Esophagus (tissue), 2 donors: ENCODE measurements around the gene TACC2. TPM values are rescaled to one million over a fixed set of nuclear protein-coding genes. Genes with fewer than 3 reads are reported as not detected.

Source experiments
- H3K27ac ChIP-seq, 2 donors: one replicate each; pipeline ENCODE4 v1.5.1; 2013; ENCODE audit warnings: low read depth in 2 of 2, mild to moderate bottlenecking in 2 of 2, inconsistent platforms in 1 of 2, low read length in 1 of 2, moderate library complexity in 1 of 2
- H3K27me3 ChIP-seq, 2 donors: one replicate each; pipeline ENCODE4 v1.6.1; 2013; ENCODE audit warnings: low read length in 2 of 2, control low read depth in 1 of 2, mild to moderate bottlenecking in 1 of 2; ENCODE audit not compliant: insufficient read depth in 2 of 2, control insufficient read depth in 1 of 2
- H3K36me3 ChIP-seq, 2 donors: one replicate each; pipeline ENCODE4 v1.6.1; 2013; ENCODE audit warnings: low read length in 1 of 2; ENCODE audit not compliant: control insufficient read depth in 2 of 2, insufficient read depth in 2 of 2
- H3K4me1 ChIP-seq, 2 donors: one replicate each; pipeline ENCODE4 v1.6.1; 2013; ENCODE audit warnings: low read length in 1 of 2; ENCODE audit not compliant: control insufficient read depth in 2 of 2, insufficient read depth in 2 of 2
- H3K4me3 ChIP-seq, 2 donors: one replicate each; pipeline ENCODE4 v1.5.1; 2013; ENCODE audit warnings: low read length in 2 of 2, mild to moderate bottlenecking in 2 of 2, low read depth in 1 of 2, moderate library complexity in 1 of 2
- H3K9me3 ChIP-seq, 2 donors: one replicate each; pipeline ENCODE4 v1.6.1; 2013; ENCODE audit warnings: mild to moderate bottlenecking in 2 of 2, low read depth in 1 of 2, low read length in 1 of 2, moderate library complexity in 1 of 2; ENCODE audit not compliant: control insufficient read depth in 2 of 2, insufficient read depth in 1 of 2
- WGBS, 2 donors: extraction: QIAGEN DNeasy Blood & Tissue Kit; methylation state at CpG; one replicate each; pipeline ENCODE4 v1.1.7; 2013; 5-methylcytosine and 5-hydroxymethylcytosine counted together
- polyA plus RNA-seq, 2 donors: library from polyadenylated mRNA; stranded (reverse); fragments of 200-250 nt; gene quantifications; one replicate each; pipeline ENCODE4 v1.2.3, GENCODE V29; 2013
- donor health status: healthy with polysubstance abuse.
- donor health status: Bipolar disorder and iron deficiency.

TACC2 gene
- polyA plus RNA-seq, 2 donors = 47.8 to 51.8 TPM

DNA sequence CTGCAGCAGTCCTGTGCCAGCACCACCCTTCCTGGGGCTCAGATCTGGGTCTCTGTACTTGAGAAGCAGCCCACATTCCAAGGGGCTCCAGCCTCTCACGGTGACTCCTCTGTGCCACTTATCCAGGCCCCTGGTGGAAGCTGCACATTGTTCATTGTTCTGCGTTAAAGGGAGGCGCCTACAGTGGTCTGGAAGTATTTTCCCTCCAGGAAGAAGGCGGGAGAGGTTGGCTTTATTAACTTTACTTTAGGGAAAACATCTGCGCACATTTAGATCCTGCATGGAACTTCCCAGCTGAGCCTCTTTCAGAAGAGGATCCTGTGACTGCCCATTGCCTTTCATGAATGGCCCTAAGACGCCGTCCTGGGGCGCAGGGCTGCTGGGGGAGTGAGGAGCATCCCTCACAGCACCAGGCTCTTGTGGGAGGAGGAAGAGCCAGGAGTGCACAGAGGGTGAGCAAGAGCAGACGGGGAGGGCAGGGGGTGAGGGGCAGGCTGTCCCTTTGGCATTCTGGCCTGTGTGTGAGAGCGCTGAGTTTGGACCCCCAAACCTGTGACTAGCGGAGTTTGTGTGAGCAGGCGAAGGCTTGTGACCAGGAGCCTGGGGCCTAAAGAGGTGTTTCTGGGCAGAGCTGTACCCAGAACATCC, 183.5 kb downstream of the TACC2 start:
- Histone ChIP-seq H3K27ac (peak overlapping the region in 1 of 2 donors; percentile 44), H3K9me3 (no peaks in the 10 kb centered on the region), H3K27me3 (no peaks in the 10 kb centered on the region), H3K36me3 (no peaks in the 10 kb centered on the region), H3K4me1 (peaks cover 11 to 13% of the 10 kb centered on the region in 2 donors), H3K4me3 (no peak overlapping the region)
- 69 to 75% methylated on average over 12 of the region's 12 CpGs for WGBS, 2 donors

- Histone ChIP-seq H3K9me3 (no peaks in the 10 kb centered on the region), H3K27me3 (no peaks in the 10 kb centered on the region), H3K4me1 (peaks cover 11 to 13% of the 10 kb centered on the region in 2 donors), H3K4me3 (no peak overlapping the region), H3K27ac (no peak overlapping the region), H3K36me3 (no peaks in the 10 kb centered on the region)
- WGBS, 2 donors = 50 to 57% methylated on average over 7 of the region's 7 CpGs
These were observed 184.4 kb downstream of the TACC2 start for GRCh38 chr10:122173337-122173736.

DNA sequence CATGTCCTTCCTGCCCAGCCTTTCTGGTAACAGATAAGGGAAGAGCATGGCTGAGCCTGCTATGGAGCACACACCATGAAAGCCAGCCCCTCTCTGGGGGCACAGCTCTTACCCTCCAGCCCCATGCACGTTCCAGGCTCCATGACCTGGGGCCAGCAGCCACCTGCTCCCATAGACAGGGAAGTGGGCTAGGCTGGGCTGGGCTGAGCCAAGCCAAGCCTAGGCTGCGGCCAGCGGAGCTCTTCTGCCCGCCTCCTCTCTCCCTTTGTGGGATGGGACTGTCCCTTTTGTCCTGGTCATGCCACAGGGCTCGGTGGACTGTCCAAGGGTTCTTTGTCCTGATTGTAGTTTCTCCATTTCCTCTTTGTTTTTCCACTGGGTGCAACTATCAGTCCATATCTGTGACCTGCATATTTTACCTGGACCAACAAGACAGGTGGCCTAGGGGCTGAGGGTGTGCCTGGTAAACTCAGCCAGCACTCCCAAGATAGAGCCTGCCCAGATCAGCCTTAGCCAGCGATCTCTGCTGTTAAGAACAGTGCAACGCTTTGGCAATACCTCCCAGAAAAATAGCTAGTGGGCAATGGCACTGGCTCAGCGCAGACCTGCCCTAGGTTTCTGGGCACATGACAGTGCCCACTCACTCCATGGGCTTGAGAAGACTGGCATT, 184.9 kb downstream of the TACC2 start:
- H3K4me3 ChIP-seq = no peak overlapping the region
- WGBS, 2 donors = 54 to 75% methylated on average over 8 of the region's 8 CpGs
- H3K9me3 ChIP-seq = no peaks in the 10 kb centered on the region
- H3K27me3 ChIP-seq = no peaks in the 10 kb centered on the region
- no peaks in the 10 kb centered on the region for H3K36me3 ChIP-seq
- H3K4me1 ChIP-seq = peaks cover 11 to 13% of the 10 kb centered on the region in 2 donors
- no peak overlapping the region for H3K27ac ChIP-seq

DNA sequence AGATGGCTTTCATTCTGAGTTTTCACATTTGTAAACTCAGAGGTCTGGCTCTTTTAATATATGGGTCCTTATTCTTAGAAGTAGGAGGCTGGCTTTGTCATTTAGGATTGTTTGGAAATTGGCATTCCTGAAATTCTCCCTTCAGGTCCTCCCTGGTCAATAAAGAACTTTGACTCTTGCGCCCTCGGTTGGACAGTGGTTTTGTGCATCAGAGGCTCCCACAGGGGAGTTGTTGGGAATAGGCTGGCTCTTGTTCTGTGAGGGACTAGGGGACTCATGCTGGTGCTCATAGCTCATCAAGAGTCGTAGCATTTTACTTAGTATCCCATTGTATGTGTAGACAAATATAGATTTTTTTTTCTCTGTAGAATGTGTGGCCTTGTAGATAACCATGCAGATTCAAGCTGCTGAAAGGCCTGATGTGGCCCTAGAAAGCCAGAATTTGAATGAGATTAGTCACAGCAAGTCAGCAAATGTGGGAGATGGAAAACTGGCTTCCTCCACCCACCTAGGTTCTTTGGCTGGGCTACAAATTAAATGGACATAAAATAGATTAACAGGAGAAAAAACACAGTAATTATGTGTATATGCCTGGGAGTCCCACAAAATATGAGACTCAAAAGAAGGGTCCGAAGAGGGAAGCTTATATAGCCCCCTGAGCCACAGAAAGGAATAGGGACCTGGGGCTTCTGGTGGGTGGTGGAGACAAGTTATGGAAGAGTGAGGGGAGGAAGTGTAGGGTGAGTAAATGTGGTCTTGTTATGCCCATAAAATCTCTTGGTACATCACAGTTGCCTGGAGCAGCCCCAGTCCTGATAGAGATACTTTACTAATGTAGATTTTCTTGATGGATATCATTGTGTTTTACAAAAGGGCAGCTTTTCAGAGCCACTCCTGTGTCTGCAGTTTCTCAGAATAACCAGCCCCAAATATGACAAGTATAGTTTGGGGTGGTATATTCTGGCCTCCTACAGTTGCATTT, 187.6 kb downstream of the TACC2 start:
- H3K9me3 ChIP-seq = no peaks in the 10 kb centered on the region
- H3K27me3 ChIP-seq = no peaks in the 10 kb centered on the region
- 81 to 88% methylated on average over 4 of the region's 4 CpGs for WGBS, 2 donors
- no peak overlapping the region for H3K4me3 ChIP-seq
- peaks cover 11 to 13% of the 10 kb centered on the region in 2 donors for H3K4me1 ChIP-seq
- H3K27ac ChIP-seq = no peak overlapping the region
- no peaks in the 10 kb centered on the region for H3K36me3 ChIP-seq

- H3K36me3 ChIP-seq = no peaks in the 10 kb centered on the region
- H3K27ac ChIP-seq = no peak overlapping the region
- no peaks in the 10 kb centered on the region for H3K27me3 ChIP-seq
- no peaks in the 10 kb centered on the region for H3K9me3 ChIP-seq
- H3K4me3 ChIP-seq = no peak overlapping the region
- WGBS, 2 donors = 93 to 95% methylated on average over 3 of the region's 3 CpGs
- peaks cover 6 to 7% of the 10 kb centered on the region in 2 donors for H3K4me1 ChIP-seq
These were observed 189.7 kb downstream of the TACC2 start for GRCh38 chr10:122178655-122179054.

DNA sequence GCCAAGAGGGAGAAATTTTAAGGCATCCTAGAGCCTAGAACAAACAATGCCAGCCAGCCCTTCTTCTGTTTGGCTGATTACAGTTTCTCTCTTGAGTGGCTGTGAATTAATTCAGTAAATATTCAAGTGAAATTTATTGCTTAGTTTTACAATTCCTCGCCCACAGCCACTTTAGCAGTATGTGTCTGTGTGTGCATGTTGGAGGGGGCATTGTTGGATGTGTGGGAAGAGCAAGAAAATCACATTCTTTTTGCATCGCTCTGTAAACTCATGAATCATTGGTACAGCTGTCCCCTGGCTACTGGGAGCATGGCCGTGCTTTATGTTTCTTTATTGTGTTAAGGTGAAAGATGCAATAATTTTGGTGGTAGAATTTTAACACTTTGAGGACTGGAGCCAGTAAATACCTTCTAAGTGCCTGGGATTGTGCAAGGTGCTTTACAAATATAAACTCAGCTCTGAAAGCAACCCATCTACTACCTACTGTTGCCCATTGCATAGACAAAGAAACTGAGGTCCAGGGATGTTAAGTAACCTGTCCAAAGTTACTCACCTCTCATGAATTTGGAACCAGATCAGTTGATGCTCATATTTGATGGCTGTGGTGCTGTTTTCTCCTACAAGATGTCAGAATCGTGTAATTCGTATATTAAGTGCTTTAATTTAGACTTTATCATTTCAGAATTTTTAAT, 192.2 kb downstream of the TACC2 start:
- H3K4me3 ChIP-seq = no peak overlapping the region
- H3K27me3 ChIP-seq = no peaks in the 10 kb centered on the region
- no peaks in the 10 kb centered on the region for H3K36me3 ChIP-seq
- H3K9me3 ChIP-seq = no peaks in the 10 kb centered on the region
- 66 to 68% methylated on average over 5 of the region's 5 CpGs for WGBS, 2 donors
- H3K27ac ChIP-seq = no peak overlapping the region
- peaks cover 0 to 2% of the 10 kb centered on the region in 2 donors for H3K4me1 ChIP-seq

- H3K4me1 ChIP-seq = peaks cover 0 to 2% of the 10 kb centered on the region in 2 donors
- no peak overlapping the region for H3K27ac ChIP-seq
- H3K9me3 ChIP-seq = no peaks in the 10 kb centered on the region
- 41 to 47% methylated on average over 4 of the region's 4 CpGs for WGBS, 2 donors
- no peaks in the 10 kb centered on the region for H3K36me3 ChIP-seq
- no peaks in the 10 kb centered on the region for H3K27me3 ChIP-seq
- H3K4me3 ChIP-seq = no peak overlapping the region
These were observed 192.9 kb downstream of the TACC2 start for GRCh38 chr10:122181876-122182275.

DNA sequence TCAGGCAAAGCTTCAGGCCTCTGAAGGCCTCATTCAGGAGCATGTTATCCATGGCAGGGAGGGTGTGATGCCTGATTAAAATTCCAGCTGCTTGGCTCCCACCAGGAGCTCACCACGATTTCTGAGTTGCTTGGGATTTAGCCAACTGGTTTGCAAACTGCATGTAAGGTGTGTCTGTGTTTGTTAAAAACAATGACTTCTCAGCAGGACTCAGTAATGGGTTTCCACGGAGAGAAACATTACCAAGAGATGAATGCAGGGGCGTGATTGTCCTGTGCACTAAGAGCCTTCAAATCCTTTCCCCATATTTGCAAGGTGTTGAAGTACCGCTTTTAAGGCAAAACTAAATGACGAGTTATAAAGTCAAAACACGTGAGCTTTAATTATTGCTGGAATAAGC, 193.3 kb downstream of the TACC2 start:
- no peaks in the 10 kb centered on the region for H3K27me3 ChIP-seq
- peaks cover 0 to 2% of the 10 kb centered on the region in 2 donors for H3K4me1 ChIP-seq
- H3K27ac ChIP-seq = no peak overlapping the region
- no peaks in the 10 kb centered on the region for H3K9me3 ChIP-seq
- 64 to 68% methylated on average over 6 of the region's 6 CpGs for WGBS, 2 donors
- H3K36me3 ChIP-seq = peaks cover 0 to 2% of the 10 kb centered on the region in 2 donors
- H3K4me3 ChIP-seq = no peak overlapping the region

DNA sequence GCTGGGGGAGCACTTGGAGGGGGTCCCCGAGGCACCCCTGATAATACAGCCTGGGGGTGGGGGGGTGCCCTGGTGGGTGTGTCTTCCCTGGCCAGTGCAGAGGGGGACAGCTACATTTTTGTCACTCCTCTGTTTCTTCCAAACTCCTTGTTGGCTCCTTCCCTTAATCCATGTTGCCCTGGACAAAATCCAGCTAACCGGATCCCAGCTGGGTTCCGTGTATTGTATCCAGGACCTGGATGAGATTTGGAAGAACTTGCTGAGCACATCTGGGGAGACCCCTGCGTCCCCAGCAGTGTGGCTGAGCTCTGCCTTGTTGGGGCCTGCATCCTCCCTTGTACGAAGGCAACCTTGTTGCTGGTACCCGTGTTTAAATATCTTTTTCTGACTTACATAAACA, 195.3 kb downstream of the TACC2 start:
- Histone ChIP-seq H3K9me3 (no peaks in the 10 kb centered on the region), H3K27ac (no peak overlapping the region), H3K27me3 (no peaks in the 10 kb centered on the region), H3K4me1 (peaks cover 0 to 2% of the 10 kb centered on the region in 2 donors), H3K4me3 (no peak overlapping the region), H3K36me3 (peaks cover 0 to 2% of the 10 kb centered on the region in 2 donors)
- 79 to 80% methylated on average over 6 of the region's 6 CpGs for WGBS, 2 donors
